Right lobe of liver (tissue), 6 donors: ENCODE results near the gene BCL11B. TPM values are rescaled to one million over a fixed set of nuclear protein-coding genes. Genes with fewer than 3 reads are reported as not detected.

Experiments used
- ATAC-seq, 4 donors: fragments of 200-7000 bp; cut with Tn5 transposase; one replicate each; pipeline ENCODE4 v1.9.1; 2020; ENCODE audit warnings: mild to moderate bottlenecking in 4 of 4, moderate library complexity in 4 of 4
- DNase-seq, 3 donors: peaks; one replicate each; pipeline ENCODE4 v3.0.0-alpha.2; 2020
- H3K27ac ChIP-seq, 3 donors: fragments of 200-600 bp; one replicate each; pipeline ENCODE4 v1.8.0; 2022
- H3K27me3 ChIP-seq, 2 donors: fragments of 200-600 bp; one replicate each; pipeline ENCODE4 v1.8.0; 2022
- H3K36me3 ChIP-seq, 4 donors: fragments of 200-600 bp; sonication (generic) in 1 of 4; one replicate each; pipeline versions ENCODE4 v1.5.1 to v1.8.0; 2017 to 2022; ENCODE audit warnings: control low read depth in 1 of 4
- H3K4me1 ChIP-seq, 4 donors: fragments of 200-600 bp; sonication (generic) in 1 of 4; one replicate each; pipeline versions ENCODE4 v1.5.1 to v1.8.0; 2017 to 2022; ENCODE audit warnings: control low read depth in 1 of 4
- H3K4me3 ChIP-seq, 3 donors: fragments of 200-600 bp; one replicate each; pipeline ENCODE4 v1.8.0; 2022
- H3K9me3 ChIP-seq, 4 donors: fragments of 200-600 bp; sonication (generic) in 1 of 4; one replicate each; pipeline versions ENCODE4 v1.5.1 to v1.8.0; 2017 to 2022; ENCODE audit warnings: control low read depth in 1 of 4
- POLR2A ChIP-seq: fragments of 450-650 bp; IDR thresholded peaks from one replicate; pipeline ENCODE4 v1.6.1; 2017; ENCODE audit warnings: antibody characterized with exemption, mild to moderate bottlenecking
- WGBS: methylation state at CpG from one replicate; pipeline ENCODE4 v1.1.6; 2018; ENCODE audit warnings: low coverage, low lambda C conversion rate; ENCODE audit not compliant: insufficient coverage; ENCODE audit errors: missing lambda C conversion rate; 5-methylcytosine and 5-hydroxymethylcytosine counted together
- intact Hi-C, 2 donors: fragments of 100-400 bp; cut with DNase I; formaldehyde crosslinking; loops; one replicate each; pipeline versions ENCODE4 v1.11.2 to v1.14.1; 2022
- total RNA-seq, 6 experiments: library from RNA; depleted of rRNA in 2 of 6; stranded (reverse); fragments of >200 nt in 2 of 6; fragmentation: NEBNext Ultra II Directional in 3 of 6; extraction: Animal tissue kit (Norgen Biotek cat#: 25700) in 3 of 6; gene quantifications; one replicate each; pipeline versions ENCODE4 v1.1.0 to v1.2.4, GENCODE V29; 2016 to 2023
- TF ChIP-seq, protein P1 (sequence below), 4 donors: fragments of 200-600 bp in 3 of 4; fragments of 450-650 bp in 1 of 4; IDR thresholded peaks; one replicate each; pipeline versions ENCODE4 v1.5.1 to v1.8.0; 2016 to 2022; ENCODE audit warnings: antibody characterized with exemption in 4 of 4, mild to moderate bottlenecking in 2 of 4
- donor health status: DM: no; HTN: yes; CAD: no.
- donor health status: DM: no; HTN: no; CAD: no.
- donor health status: DM: no; HTN: no; CAD: no.
- donor health status: DM: no; HTN: yes; CAD: no.
- donor health status: DM: no; HTN: yes; CAD: no.

The BCL11B gene
- total RNA-seq, 6 experiments from 2014 or later = 0.04 to 0.61 (median 0.24) TPM

- ATAC-seq = no peak
- TF ChIP-seq, protein P1, sequence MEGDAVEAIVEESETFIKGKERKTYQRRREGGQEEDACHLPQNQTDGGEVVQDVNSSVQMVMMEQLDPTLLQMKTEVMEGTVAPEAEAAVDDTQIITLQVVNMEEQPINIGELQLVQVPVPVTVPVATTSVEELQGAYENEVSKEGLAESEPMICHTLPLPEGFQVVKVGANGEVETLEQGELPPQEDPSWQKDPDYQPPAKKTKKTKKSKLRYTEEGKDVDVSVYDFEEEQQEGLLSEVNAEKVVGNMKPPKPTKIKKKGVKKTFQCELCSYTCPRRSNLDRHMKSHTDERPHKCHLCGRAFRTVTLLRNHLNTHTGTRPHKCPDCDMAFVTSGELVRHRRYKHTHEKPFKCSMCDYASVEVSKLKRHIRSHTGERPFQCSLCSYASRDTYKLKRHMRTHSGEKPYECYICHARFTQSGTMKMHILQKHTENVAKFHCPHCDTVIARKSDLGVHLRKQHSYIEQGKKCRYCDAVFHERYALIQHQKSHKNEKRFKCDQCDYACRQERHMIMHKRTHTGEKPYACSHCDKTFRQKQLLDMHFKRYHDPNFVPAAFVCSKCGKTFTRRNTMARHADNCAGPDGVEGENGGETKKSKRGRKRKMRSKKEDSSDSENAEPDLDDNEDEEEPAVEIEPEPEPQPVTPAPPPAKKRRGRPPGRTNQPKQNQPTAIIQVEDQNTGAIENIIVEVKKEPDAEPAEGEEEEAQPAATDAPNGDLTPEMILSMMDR (IDR thresholded peaks at IDR 0.05) = no peak
- TF ChIP-seq POLR2A = no peak
- Histone ChIP-seq H3K36me3 (no peaks in the 10 kb centered on the region), H3K27me3 (no peaks in the 10 kb centered on the region), H3K27ac (no peak overlapping the region), H3K9me3 (no peaks in the 10 kb centered on the region), H3K4me3 (no peak overlapping the region), H3K4me1 (no peaks in the 10 kb centered on the region)
- 66% methylated on average over 3 of the region's 16 CpGs for WGBS
- DNase-seq = peak in 1 of 3 donors; percentile 27
- intact Hi-C loops = no loop called here
Observed at GRCh38 chr14:99133636-99134515, 138.1 kb downstream of the BCL11B start.

GRCh38 chr14:99132821-99133635 is 139.0 kb downstream of the BCL11B start:
- intact Hi-C loops = no loop called here
- TF ChIP-seq, protein P1 (IDR thresholded peaks at IDR 0.05) = no peak
- TF ChIP-seq POLR2A = no peak
- no peaks in the 10 kb centered on the region for H3K36me3 ChIP-seq
- ATAC-seq (no peak), DNase-seq (peak in 1 of 3 donors; percentile 28)
- WGBS = 38% methylated on average over 9 of the region's 19 CpGs
- H3K27me3 ChIP-seq = no peaks in the 10 kb centered on the region
- peaks cover 0 to under 1% (median 0%) of the 10 kb centered on the region in 4 donors for H3K4me1 ChIP-seq
- H3K9me3 ChIP-seq = no peaks in the 10 kb centered on the region
- no peak overlapping the region for H3K27ac ChIP-seq
- no peak overlapping the region for H3K4me3 ChIP-seq

DNA sequence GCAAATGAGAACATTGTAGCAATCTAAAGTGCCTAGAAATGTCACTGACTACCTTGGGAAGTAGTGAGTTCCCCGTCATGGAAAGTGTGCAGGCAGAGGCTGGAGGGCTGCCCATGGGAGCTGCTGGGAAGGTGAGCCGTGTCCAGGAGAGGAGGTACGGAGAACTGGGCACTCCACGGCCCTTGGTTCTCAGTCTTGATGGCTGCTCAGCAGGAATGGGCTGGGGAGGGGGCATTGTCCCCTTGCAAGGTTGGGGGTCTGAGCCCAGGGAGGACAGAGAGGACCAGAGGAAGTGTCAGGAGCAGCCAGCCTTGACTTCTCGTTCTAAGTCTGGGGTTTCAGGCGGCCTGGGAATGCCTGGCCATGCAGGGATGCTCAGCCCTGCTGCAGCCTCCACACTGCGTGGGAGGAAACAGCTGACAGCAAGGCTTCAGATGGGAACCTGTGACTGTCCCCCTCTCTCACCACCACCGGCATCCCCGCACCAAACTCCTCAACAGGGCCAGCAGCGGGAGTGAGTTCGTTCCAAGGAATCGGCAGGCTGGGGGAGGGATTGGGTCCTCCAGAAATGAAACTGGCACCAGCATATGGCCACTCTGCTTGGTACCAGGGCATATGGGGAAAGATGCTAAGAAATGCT is 140.2 kb downstream of the BCL11B start:
- Histone ChIP-seq H3K27ac (no peak overlapping the region), H3K36me3 (no peaks in the 10 kb centered on the region), H3K4me3 (no peak overlapping the region), H3K4me1 (peaks cover 0 to 7% (median 0%) of the 10 kb centered on the region in 4 donors), H3K9me3 (no peaks in the 10 kb centered on the region), H3K27me3 (no peaks in the 10 kb centered on the region)
- intact Hi-C loops = no loop called here
- no peak for TF ChIP-seq POLR2A
- TF ChIP-seq, protein P1 (IDR thresholded peaks at IDR 0.05) = no peak
- DNase-seq = peak in 1 of 3 donors; percentile 38
- WGBS = 71% methylated on average over 4 of the region's 12 CpGs
- ATAC-seq = no peak

DNA sequence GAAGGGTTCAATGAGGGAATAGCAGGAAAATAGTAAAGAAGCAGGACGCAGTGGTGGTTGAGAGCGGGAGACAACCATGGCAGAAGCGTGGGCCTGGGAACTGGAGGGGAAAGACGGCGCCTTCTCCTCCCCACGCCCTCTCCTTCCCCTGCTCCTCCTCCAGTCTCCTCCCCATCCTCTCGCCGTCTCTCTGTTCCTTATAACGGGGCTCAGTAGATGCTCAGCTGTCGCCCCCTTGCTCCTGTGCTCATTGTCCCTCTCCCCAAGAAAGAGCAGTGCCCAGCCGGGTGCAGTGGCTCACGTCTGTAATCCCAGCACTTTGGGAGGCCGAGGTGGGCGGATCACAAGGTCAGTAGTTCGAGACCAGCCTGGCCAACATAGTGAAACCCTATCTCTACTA is 142.0 kb downstream of the BCL11B start:
- no peaks in the 10 kb centered on the region for H3K36me3 ChIP-seq
- no peaks in the 10 kb centered on the region for H3K9me3 ChIP-seq
- peaks cover 0 to 11% (median 0%) of the 10 kb centered on the region in 4 donors for H3K4me1 ChIP-seq
- no peak overlapping the region for H3K27ac ChIP-seq
- no peaks in the 10 kb centered on the region for H3K27me3 ChIP-seq
- H3K4me3 ChIP-seq = no peak overlapping the region
- TF ChIP-seq, protein P1 (IDR thresholded peaks at IDR 0.05) = no peak
- no peak for TF ChIP-seq POLR2A
- ATAC-seq (no peak), DNase-seq (peak in 1 of 3 donors; percentile 22)
- WGBS = 69% methylated on average over 15 of the region's 15 CpGs
- intact Hi-C loops = no loop called here
